ENCODE results near the gene PLPP3. TPM values are rescaled to one million over a fixed set of nuclear protein-coding genes. Genes with fewer than 3 reads are reported as not detected.

PLPP3 gene
- total RNA-seq, 1 experiment from 2014 or later = 33.8 TPM

GRCh38 chr1:56547473-56547872, 31.9 kb downstream of the PLPP3 start:
- no peak overlapping the region for H3K4me3 ChIP-seq (ENCODE audit: insufficient read depth, low read depth, low read length)

GRCh38 chr1:56545711-56546110, 33.7 kb downstream of the PLPP3 start:
- H3K4me3 ChIP-seq (ENCODE audit: insufficient read depth, low read depth, low read length) = no peak overlapping the region
- H3K36me3 ChIP-seq (replicated peaks; ENCODE audit: control insufficient read depth, insufficient read depth, low read length) = no peaks in the 10 kb centered on the region
- DNase-seq = no peak
- no peaks in the 10 kb centered on the region for H3K27me3 ChIP-seq (ENCODE audit: control insufficient read depth, insufficient read depth, low read length)

More at GRCh38 chr1:56547473-56547872, 31.9 kb downstream of the PLPP3 start:
- H3K36me3 ChIP-seq (replicated peaks; ENCODE audit: control insufficient read depth, insufficient read depth, low read length) = no peaks in the 10 kb centered on the region
- no peak for DNase-seq
- H3K27me3 ChIP-seq (ENCODE audit: control insufficient read depth, insufficient read depth, low read length) = no peaks in the 10 kb centered on the region

- DNase-seq = no peak
- no peaks in the 10 kb centered on the region for H3K36me3 ChIP-seq (replicated peaks; ENCODE audit: control insufficient read depth, insufficient read depth, low read length)
- H3K27me3 ChIP-seq (ENCODE audit: control insufficient read depth, insufficient read depth, low read length) = no peaks in the 10 kb centered on the region
- H3K4me3 ChIP-seq (ENCODE audit: insufficient read depth, low read depth, low read length) = no peak overlapping the region
Measured at GRCh38 chr1:56543783-56544612, 35.4 kb downstream of the PLPP3 start.

- no peak for DNase-seq
- Histone ChIP-seq H3K4me3 (ENCODE audit: insufficient read depth, low read depth, low read length) (no peak overlapping the region), H3K36me3 (replicated peaks; ENCODE audit: control insufficient read depth, insufficient read depth, low read length) (no peaks in the 10 kb centered on the region), H3K27me3 (ENCODE audit: control insufficient read depth, insufficient read depth, low read length) (no peaks in the 10 kb centered on the region)
Measured at GRCh38 chr1:56542651-56543050, 36.7 kb downstream of the PLPP3 start.

GRCh38 chr1:56541408-56541807, 38.0 kb downstream of the PLPP3 start:
- Histone ChIP-seq H3K36me3 (replicated peaks; ENCODE audit: control insufficient read depth, insufficient read depth, low read length) (no peaks in the 10 kb centered on the region), H3K4me3 (ENCODE audit: insufficient read depth, low read depth, low read length) (no peak overlapping the region), H3K27me3 (ENCODE audit: control insufficient read depth, insufficient read depth, low read length) (no peaks in the 10 kb centered on the region)
- DNase-seq = no peak

- H3K4me3 ChIP-seq (ENCODE audit: insufficient read depth, low read depth, low read length) = no peak overlapping the region
- no peaks in the 10 kb centered on the region for H3K36me3 ChIP-seq (replicated peaks; ENCODE audit: control insufficient read depth, insufficient read depth, low read length)
- H3K27me3 ChIP-seq (ENCODE audit: control insufficient read depth, insufficient read depth, low read length) = no peaks in the 10 kb centered on the region
- DNase-seq = no peak
Measured at GRCh38 chr1:56540467-56540866, 38.9 kb downstream of the PLPP3 start.

GRCh38 chr1:56539520-56539931, 39.8 kb downstream of the PLPP3 start:
- no peaks in the 10 kb centered on the region for H3K36me3 ChIP-seq (replicated peaks; ENCODE audit: control insufficient read depth, insufficient read depth, low read length)
- no peaks in the 10 kb centered on the region for H3K27me3 ChIP-seq (ENCODE audit: control insufficient read depth, insufficient read depth, low read length)
- H3K4me3 ChIP-seq (ENCODE audit: insufficient read depth, low read depth, low read length) = no peak overlapping the region
- no peak for DNase-seq

- Histone ChIP-seq H3K27me3 (ENCODE audit: control insufficient read depth, insufficient read depth, low read length) (no peaks in the 10 kb centered on the region), H3K4me3 (ENCODE audit: insufficient read depth, low read depth, low read length) (no peak overlapping the region)
- DNase-seq = no peak
Measured at GRCh38 chr1:56538532-56538931, 40.8 kb downstream of the PLPP3 start.

GRCh38 chr1:56537660-56538059, 41.7 kb downstream of the PLPP3 start:
- Histone ChIP-seq H3K4me3 (ENCODE audit: insufficient read depth, low read depth, low read length) (no peak overlapping the region), H3K36me3 (replicated peaks; ENCODE audit: control insufficient read depth, insufficient read depth, low read length) (peaks cover 6% of the 10 kb centered on the region), H3K27me3 (ENCODE audit: control insufficient read depth, insufficient read depth, low read length) (no peaks in the 10 kb centered on the region)
- DNase-seq = no peak

More at GRCh38 chr1:56538532-56538931, 40.8 kb downstream of the PLPP3 start:
- H3K36me3 ChIP-seq (replicated peaks; ENCODE audit: control insufficient read depth, insufficient read depth, low read length) = peaks cover 4% of the 10 kb centered on the region; the same call in 1 of the 2 replicates

- Histone ChIP-seq H3K4me3 (ENCODE audit: insufficient read depth, low read depth, low read length) (no peak overlapping the region), H3K27me3 (ENCODE audit: control insufficient read depth, insufficient read depth, low read length) (no peaks in the 10 kb centered on the region), H3K36me3 (replicated peaks; ENCODE audit: control insufficient read depth, insufficient read depth, low read length) (peaks cover 6% of the 10 kb centered on the region)
- no peak for DNase-seq
Measured at GRCh38 chr1:56535939-56536338, 43.4 kb downstream of the PLPP3 start.

GRCh38 chr1:56535362-56535761, 44.0 kb downstream of the PLPP3 start:
- DNase-seq = no peak
- peaks cover 6% of the 10 kb centered on the region for H3K36me3 ChIP-seq (replicated peaks; ENCODE audit: control insufficient read depth, insufficient read depth, low read length)
- H3K4me3 ChIP-seq (ENCODE audit: insufficient read depth, low read depth, low read length) = no peak overlapping the region
- no peaks in the 10 kb centered on the region for H3K27me3 ChIP-seq (ENCODE audit: control insufficient read depth, insufficient read depth, low read length)

- no peak overlapping the region for H3K4me3 ChIP-seq (ENCODE audit: insufficient read depth, low read depth, low read length)
Measured at GRCh38 chr1:56534130-56534651, 45.2 kb downstream of the PLPP3 start.

GRCh38 chr1:56533621-56534020, 45.7 kb downstream of the PLPP3 start:
- no peaks in the 10 kb centered on the region for H3K27me3 ChIP-seq (ENCODE audit: control insufficient read depth, insufficient read depth, low read length)
- DNase-seq = no peak
- H3K36me3 ChIP-seq (replicated peaks; ENCODE audit: control insufficient read depth, insufficient read depth, low read length) = peaks cover 6% of the 10 kb centered on the region
- no peak overlapping the region for H3K4me3 ChIP-seq (ENCODE audit: insufficient read depth, low read depth, low read length)

More at GRCh38 chr1:56534130-56534651, 45.2 kb downstream of the PLPP3 start:
- H3K27me3 ChIP-seq (ENCODE audit: control insufficient read depth, insufficient read depth, low read length) = no peaks in the 10 kb centered on the region
- H3K36me3 ChIP-seq (replicated peaks; ENCODE audit: control insufficient read depth, insufficient read depth, low read length) = peaks cover 6% of the 10 kb centered on the region
- DNase-seq = no peak

- H3K4me3 ChIP-seq (ENCODE audit: insufficient read depth, low read depth, low read length) = no peak overlapping the region
- peaks cover 6% of the 10 kb centered on the region for H3K36me3 ChIP-seq (replicated peaks; ENCODE audit: control insufficient read depth, insufficient read depth, low read length)
- no peaks in the 10 kb centered on the region for H3K27me3 ChIP-seq (ENCODE audit: control insufficient read depth, insufficient read depth, low read length)
- DNase-seq = no peak
Measured at GRCh38 chr1:56533197-56533596, 46.2 kb downstream of the PLPP3 start.

GRCh38 chr1:56532350-56532683, 47.0 kb downstream of the PLPP3 start:
- no peak for DNase-seq
- no peaks in the 10 kb centered on the region for H3K27me3 ChIP-seq (ENCODE audit: control insufficient read depth, insufficient read depth, low read length)
- H3K4me3 ChIP-seq (ENCODE audit: insufficient read depth, low read depth, low read length) = no peak overlapping the region
- H3K36me3 ChIP-seq (replicated peaks; ENCODE audit: control insufficient read depth, insufficient read depth, low read length) = peaks cover 6% of the 10 kb centered on the region
